Dedifferentiated amniotic fluid mesenchymal stem cell (primary cell): ENCODE data around the gene MAS1.
"Not testable (repeated sequence)": the region's sequence is repeated elsewhere in the genome, so short reads cannot be mapped to it uniquely, and the experiment has no call there.

Source experiments
- DNase-seq: peaks from one replicate; pipeline ENCODE4 v3.0.0-alpha.2; 2016; ENCODE audit errors: extremely low spot score

The MAS1 gene

DNA sequence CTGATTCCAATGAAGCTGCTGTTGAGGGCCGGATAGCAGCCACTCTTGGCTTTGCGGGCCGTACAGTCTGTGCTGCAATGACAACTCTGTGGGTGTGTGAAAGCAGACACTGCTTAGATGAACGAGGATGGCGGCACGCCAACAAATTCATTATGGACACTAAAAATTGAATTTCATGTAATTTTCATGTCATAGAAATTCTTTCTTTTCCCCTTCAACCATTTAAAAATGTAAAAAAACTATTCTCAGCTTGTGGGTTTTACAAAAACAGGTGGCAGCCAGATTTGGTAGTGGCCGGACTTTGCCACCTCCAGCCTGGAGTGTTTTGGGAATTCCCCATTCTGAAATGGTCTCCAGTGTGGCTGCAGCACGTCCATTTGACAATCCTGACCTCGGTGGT is 26.0 kb downstream of the MAS1 start:
- DNase-seq = no peak

DNA sequence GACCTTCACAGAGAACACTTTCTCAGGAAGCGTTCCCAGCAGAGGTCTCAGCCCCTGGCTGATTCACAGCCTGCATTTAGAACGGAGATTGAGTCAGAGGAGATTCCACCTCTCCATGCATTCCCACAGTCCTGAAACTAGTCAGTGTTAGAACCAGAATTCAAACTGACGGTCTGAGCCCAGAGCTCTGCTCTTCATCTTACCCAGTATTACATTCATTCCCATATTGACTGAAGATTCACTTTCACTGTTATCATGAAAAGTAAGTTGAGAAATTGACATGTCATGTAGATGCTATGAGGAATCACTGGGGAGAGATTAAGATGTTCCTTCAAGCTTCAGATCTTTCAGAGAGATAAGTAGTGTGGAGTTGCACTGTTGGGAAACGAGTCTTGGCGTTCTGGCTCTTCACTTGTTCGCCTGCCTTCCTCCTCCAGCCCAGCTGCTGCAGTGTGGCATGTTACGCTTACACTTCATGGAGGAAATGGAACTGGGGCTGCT is 28.3 kb downstream of the MAS1 start:
- peak; percentile 35 for DNase-seq

DNA sequence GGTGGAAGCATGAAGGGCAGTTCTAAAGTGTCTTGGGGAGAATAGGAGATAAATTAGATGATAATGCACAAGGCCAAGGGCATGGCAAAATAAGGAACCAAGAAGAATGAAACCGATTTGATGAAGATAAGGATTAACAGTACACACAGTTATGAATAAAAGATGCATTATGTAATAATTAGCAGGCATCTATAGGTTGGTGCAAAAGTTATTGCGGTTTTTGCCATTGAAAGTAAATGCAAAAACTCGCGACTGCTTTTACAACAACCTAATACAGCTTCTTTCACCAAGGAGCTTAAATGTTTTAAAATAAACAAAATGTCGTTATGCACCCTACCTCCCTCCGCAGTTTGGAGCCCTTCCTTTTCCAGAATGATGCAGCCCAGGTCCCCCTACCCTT is 29.0 kb downstream of the MAS1 start:
- DNase-seq = no peak

DNA sequence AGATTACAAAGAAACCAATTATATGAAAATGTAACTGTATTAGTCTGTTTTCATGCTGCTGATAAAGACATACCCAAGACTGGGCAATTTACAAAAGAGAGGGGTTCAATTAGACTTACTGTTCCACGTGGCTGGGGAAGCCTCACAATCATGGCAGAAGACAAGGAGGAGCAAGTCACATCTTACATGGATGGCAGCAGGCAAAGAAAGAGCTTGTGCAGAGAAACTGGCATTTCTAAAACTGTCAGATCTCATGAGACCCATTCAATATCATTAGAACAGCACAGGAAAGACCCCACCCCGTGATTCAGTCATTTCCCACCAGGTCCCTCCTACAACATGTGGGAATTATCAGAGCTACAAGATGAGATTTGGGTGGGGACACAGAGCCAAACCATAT is 33.4 kb downstream of the MAS1 start:
- DNase-seq = not testable (repeated sequence)

DNA sequence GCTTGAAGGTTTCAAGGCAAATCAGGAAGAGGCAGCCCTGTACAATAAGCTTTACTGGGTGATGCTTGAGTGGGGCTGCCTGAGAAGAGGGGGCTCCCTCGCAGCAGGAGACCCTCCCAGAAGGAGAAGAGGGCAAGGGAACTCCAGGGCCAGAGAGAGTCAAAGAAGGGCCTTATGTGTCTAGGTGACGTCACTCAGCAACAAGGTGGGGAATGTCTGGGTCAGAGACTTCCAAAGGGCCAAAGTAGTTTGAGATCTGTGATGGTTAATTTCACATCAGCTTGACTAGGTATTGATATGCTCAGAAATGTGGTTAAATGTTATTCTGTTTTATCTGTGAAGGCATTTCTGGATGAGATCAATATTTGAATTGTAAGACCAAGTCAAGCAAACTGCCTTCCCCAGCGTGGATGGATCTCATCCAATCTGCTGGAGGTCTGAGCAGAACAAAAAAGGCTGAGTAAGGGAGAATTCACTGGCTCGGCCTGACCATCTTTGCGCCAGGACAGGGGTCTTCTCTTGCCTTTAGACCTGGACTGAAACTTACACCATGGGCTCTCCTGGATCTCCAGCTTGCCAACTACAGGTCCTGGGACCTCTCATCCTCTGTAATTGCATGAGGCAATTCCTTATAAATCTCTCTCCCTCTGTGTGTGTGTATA is 35.9 kb downstream of the MAS1 start:
- no peak for DNase-seq

DNA sequence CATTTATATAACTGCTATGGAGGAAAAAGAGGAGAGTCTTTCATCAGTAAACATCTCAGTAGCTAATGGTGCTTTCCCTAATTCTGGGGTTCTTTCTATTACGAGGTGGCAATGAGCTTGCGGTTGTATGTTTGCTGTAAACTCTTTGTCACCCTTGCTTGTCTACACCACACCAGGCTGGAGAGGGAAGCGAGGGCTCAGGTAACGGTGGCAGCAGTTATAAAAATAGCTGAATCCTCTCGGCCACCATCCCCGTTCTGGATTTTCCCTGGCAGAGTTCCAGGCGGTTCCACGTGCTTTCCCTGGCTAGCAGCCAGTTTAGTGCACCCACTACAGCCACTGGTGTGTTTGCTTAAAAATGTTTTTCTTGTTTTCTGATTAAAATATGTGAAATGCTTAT is 39.0 kb downstream of the MAS1 start:
- DNase-seq = no peak

DNA sequence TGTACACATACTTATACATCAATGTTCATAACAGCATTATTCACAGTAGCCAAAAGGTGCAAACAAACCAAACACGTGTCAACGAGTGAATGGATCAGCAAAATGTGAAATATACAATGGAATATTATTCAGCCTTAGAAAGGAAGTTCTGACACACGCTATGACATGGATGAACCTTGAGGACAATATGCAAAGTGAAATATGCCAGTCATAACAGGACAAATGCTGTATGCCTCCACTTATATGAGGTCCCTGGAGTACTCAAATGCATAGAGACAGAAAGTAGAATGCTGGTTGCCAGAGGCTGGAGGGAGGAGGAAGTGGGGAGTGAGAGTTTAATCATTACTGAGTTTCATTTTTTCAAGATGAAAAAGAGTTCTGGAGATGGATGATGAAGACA is 40.3 kb downstream of the MAS1 start:
- no peak for DNase-seq

DNA sequence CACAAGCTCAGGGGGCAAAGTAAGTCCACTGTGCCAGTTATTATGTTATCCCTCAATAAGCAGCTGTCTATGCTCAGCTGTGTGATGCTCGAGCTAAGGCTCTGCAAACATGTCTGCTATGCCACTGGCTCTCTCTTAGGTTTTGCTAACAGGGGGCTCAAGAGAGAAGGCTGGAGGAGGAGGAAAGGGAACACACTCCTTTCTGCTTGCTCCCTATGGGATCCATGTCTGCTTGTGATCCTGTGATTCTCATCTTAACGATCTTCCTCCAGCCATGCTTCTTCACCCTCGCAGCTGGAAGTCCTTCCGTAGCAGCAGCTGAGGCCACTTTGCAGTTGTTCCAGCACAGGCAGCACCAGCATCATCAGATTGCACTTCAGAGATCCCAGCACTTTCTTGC is 41.1 kb downstream of the MAS1 start:
- no peak for DNase-seq

DNA sequence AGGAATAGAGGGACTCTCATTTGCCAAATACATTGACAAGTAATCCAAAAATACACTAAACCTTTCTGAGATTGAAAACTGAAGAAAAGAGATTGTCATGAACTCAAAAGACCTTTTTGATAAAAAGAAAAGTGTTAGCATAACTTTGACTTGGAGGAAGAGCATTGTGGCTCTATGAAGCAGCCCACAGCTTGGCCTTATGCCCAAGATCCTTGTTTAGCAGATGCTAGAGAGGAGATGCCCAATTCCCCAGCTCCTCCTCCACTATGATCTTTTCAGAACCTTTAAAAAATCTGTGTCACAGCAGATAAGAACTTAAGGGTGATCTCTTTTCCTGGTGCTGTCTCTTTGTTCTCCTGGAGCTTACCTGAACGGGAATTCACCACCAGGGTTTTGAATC is 42.3 kb downstream of the MAS1 start:
- no peak for DNase-seq

DNA sequence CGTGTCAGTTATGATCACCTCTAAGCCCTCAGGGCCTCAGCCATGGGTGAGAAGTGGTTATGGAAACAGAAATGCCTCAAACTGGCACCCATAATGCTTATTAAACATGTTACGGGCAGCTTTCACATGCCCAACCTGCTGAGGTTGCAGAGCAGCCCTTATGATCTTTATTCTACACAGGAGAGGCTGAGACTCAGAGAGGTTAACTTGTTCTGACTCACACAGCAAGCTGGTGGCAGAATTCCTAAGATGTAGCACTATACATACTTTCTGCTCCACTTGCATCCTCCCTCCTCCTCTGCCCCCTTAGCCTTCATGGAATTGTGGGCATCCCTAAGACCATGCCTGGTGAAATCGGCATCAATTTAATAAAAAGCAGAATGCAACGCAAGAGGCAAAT is 43.4 kb downstream of the MAS1 start:
- DNase-seq = no peak

DNA sequence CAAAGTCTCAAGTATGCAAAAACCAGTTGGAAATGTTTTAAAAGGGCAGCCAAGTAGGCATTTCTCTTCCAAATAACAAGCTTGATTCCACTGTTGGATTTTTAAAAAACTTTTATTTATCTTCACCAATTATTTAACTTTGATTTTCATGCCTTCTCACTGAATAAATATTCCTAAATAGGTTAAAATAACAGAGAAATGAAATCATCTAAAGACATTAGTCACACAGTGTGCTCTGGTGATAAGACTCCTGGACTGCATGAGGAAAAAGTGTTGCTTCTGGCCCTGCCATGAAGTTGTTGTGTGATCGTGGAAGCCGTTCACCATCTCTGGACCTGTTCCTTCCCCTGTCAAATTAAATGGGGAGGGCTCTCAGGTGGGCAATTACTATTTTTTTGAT is 44.3 kb downstream of the MAS1 start:
- DNase-seq = peak; percentile 19

DNA sequence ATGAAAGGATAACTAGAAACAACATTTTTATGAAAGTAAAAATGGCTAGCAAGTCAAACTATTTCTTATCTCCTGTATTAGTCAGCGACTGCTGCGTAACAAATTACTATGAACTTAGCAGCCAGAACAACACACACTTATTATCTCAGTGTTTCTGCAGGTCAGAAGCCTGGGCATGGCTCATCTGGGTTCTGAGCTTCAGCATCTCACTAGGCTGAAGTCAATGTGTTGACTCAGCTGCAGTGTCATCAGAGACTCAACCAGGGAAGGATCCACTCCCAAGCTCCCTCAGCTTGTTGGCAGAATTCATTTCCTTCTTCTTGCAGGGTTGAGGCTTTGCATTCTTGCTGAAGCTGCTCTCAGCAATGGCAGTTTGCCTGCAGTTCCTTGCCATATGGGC is 44.8 kb downstream of the MAS1 start:
- no peak for DNase-seq

DNA sequence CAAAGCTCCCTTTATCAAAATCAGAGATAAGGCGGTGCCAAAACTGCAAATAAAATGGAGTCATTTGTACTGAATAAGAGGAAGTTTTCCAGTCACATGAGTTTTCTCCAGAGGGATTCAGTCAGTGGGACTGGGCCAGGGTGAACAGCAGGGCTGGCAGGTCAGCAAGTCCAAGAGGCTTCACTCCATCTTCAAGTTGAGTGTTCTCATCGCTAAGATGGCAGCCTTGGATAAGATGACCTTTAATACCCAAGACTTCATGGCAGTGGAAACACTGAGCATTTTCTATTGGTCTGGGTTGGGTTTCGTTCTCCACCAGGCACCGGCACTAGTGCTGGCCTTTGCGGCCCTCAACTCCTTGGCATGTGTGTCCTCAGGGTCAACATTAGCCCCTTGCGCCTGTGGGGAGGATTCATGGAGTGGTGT is 48.8 kb downstream of the MAS1 start:
- no peak for DNase-seq
